SK-N-SH treated with all-trans-retinoic acid at 6 μM for 48 hours (cell line): Measurements from ENCODE around the gene THSD4.

Experiments used
- ATAC-seq: fragments of 200-7000 bp; cut with Tn5 transposase; 3 replicates; pipeline ENCODE4 v1.9.1; 2020; ENCODE audit warnings: mild to moderate bottlenecking, moderate library complexity
- ARNTL ChIP-seq: fragments of 450-650 bp; formaldehyde crosslinking; IDR thresholded peaks from 2 replicates; pipeline ENCODE4 v1.5.0; 2020; ENCODE audit warnings: low read depth, mild to moderate bottlenecking, moderate library complexity, borderline replicate concordance
- ESRRG ChIP-seq: fragments of 250-450 bp; sonication (Bioruptor Pico); IDR thresholded peaks from 2 replicates; pipeline ENCODE4 v1.6.1; 2021; ENCODE audit warnings: mild to moderate bottlenecking
- GLIS3 ChIP-seq: fragments of 250-450 bp; sonication (Bioruptor Pico); IDR thresholded peaks from 2 replicates; pipeline ENCODE4 v1.5.0; 2020; ENCODE audit warnings: mild to moderate bottlenecking, moderate library complexity
- ISL1 ChIP-seq: fragments of 250-450 bp; sonication (Bioruptor Pico); IDR thresholded peaks from 2 replicates; pipeline ENCODE4 v2.1.2; 2022; ENCODE audit warnings: mild to moderate bottlenecking, moderate library complexity
- OSR1 ChIP-seq: fragments of 250-450 bp; sonication (Bioruptor Pico); IDR thresholded peaks from 2 replicates; pipeline ENCODE4 v1.8.0; 2022; ENCODE audit warnings: moderate library complexity, mild to moderate bottlenecking, inconsistent platforms
- PPARA ChIP-seq: fragments of 250-450 bp; sonication (Bioruptor Pico); IDR thresholded peaks from 2 replicates; pipeline ENCODE4 v1.5.0; 2020; ENCODE audit warnings: mild to moderate bottlenecking, borderline replicate concordance
- SNAI2 ChIP-seq: fragments of 250-450 bp; sonication (Bioruptor Pico); IDR thresholded peaks from 2 replicates; pipeline ENCODE4 v1.5.0; 2020; ENCODE audit warnings: mild to moderate bottlenecking, moderate library complexity
- TCF4 ChIP-seq: fragments of 250-450 bp; sonication (Bioruptor Pico); IDR thresholded peaks from 2 replicates; pipeline ENCODE4 v1.8.0; 2021; ENCODE audit warnings: mild to moderate bottlenecking, moderate library complexity, borderline replicate concordance
- ZC3H10 ChIP-seq: fragments of 250-450 bp; sonication (Bioruptor Pico); IDR thresholded peaks from 2 replicates; pipeline ENCODE4 v1.5.1; 2021; ENCODE audit warnings: mild to moderate bottlenecking, moderate library complexity
- ZFP3 ChIP-seq: fragments of 250-450 bp; sonication (Bioruptor Pico); IDR thresholded peaks from 2 replicates; pipeline ENCODE4 v1.5.0; 2020; ENCODE audit warnings: mild to moderate bottlenecking, moderate library complexity
- ZFP30 ChIP-seq: fragments of 450-650 bp; formaldehyde crosslinking; IDR thresholded peaks from 2 replicates; pipeline ENCODE4 v1.5.0; 2022; ENCODE audit warnings: mild to moderate bottlenecking, moderate library complexity
- ZNF565 ChIP-seq: fragments of 450-650 bp; formaldehyde crosslinking; conservative IDR thresholded peaks from 2 replicates; pipeline ENCODE4 v1.5.0; 2020; ENCODE audit warnings: low read depth, mild to moderate bottlenecking, moderate library complexity
- ZNF70 ChIP-seq: fragments of 450-650 bp; formaldehyde crosslinking; IDR thresholded peaks from 2 replicates; pipeline ENCODE4 v1.5.0; 2020; ENCODE audit warnings: mild to moderate bottlenecking, moderate library complexity
- ZNF8 ChIP-seq: fragments of 450-650 bp; formaldehyde crosslinking; IDR thresholded peaks from 2 replicates; pipeline ENCODE4 v1.5.0; 2020; ENCODE audit warnings: mild to moderate bottlenecking, moderate library complexity
- TF ChIP-seq, protein P1 (sequence below): fragments of 250-450 bp; sonication (Bioruptor Pico); IDR thresholded peaks from 2 replicates; pipeline ENCODE4 v1.5.1; 2021; ENCODE audit warnings: mild to moderate bottlenecking, moderate library complexity
- TF ChIP-seq, protein P2 (sequence below): fragments of 250-450 bp; sonication (Bioruptor Pico); IDR thresholded peaks from 2 replicates; pipeline ENCODE4 v1.5.0; 2020; ENCODE audit warnings: mild to moderate bottlenecking, moderate library complexity
- TF ChIP-seq, protein P3 (sequence below): fragments of 250-450 bp; sonication (Bioruptor Pico); IDR thresholded peaks from 2 replicates; pipeline ENCODE4 v1.8.0; 2020; ENCODE audit warnings: mild to moderate bottlenecking, moderate library complexity, borderline replicate concordance
- TF ChIP-seq, protein P4 (sequence below): fragments of 250-450 bp; sonication (Bioruptor Pico); IDR thresholded peaks from 2 replicates; pipeline ENCODE4 v1.5.1; 2020; ENCODE audit warnings: low read depth, mild to moderate bottlenecking, moderate library complexity

Gene THSD4

DNA sequence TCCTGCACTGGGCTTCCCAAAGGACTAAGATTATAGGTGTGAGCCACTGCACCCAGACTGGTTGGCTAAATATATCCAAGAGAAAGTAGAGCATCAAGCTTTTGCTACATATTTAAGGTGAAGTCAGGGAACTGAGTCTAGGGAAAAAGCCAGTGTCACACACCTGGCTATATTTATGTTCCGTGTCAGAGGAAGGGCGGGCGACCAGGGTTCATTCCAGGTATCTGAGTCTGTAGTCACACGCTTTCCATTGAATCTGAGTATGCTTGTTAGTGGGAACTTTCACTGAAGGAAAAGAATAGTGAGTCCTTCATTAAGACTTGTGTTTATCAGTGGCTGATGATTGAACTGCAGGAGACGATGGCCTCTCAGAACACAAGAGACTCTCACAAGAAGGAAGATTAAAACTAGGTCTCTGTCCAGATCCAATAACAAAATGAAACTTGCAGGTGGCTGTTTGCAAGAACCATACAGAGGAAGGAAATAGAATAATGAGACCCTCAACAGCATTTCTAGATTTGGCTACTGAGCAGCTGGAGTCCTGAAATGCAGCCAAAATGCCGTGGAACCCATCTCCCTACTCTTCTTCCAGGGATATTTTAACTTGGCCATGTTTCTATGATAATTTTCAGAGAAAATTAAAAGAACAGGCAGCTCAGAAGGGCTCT lies 276.3 kb downstream of the THSD4 start (continued):
- TF ChIP-seq GLIS3 (CRISPR knock-in tag), result no peak
- no peak for TF ChIP-seq ARNTL (CRISPR knock-in tag)
- no peak for TF ChIP-seq ZNF565

DNA sequence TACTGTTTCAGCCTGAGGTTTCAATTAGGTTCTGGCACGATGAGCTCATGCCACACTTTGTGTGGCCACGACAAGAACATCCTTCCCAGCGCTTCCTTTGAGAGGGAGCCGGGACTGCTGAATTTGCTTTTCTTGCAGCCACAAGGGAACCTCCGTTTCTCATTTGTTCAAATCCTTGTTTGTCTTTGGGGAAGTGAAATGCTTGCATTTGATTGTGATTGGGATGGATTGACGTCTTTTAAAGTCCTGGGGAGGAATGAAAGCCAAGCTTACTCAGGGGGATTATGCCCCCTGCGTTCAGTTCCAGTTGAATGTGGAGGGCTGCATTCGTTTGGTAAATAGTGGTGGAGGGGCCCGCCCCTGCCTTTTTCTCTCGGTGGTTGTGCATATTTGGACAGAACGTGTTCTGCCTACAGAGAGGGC lies 277.6 kb downstream of the THSD4 start:
- no peak for ATAC-seq
- TF ChIP-seq, protein P1, sequence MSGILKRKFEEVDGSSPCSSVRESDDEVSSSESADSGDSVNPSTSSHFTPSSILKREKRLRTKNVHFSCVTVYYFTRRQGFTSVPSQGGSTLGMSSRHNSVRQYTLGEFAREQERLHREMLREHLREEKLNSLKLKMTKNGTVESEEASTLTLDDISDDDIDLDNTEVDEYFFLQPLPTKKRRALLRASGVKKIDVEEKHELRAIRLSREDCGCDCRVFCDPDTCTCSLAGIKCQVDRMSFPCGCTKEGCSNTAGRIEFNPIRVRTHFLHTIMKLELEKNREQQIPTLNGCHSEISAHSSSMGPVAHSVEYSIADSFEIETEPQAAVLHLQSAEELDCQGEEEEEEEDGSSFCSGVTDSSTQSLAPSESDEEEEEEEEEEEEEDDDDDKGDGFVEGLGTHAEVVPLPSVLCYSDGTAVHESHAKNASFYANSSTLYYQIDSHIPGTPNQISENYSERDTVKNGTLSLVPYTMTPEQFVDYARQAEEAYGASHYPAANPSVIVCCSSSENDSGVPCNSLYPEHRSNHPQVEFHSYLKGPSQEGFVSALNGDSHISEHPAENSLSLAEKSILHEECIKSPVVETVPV (CRISPR knock-in tag), result no peak
- TF ChIP-seq TCF4 (no peak), ESRRG (CRISPR knock-in tag) (no peak), PPARA (CRISPR knock-in tag) (no peak), ISL1 (CRISPR knock-in tag) (no peak)

DNA sequence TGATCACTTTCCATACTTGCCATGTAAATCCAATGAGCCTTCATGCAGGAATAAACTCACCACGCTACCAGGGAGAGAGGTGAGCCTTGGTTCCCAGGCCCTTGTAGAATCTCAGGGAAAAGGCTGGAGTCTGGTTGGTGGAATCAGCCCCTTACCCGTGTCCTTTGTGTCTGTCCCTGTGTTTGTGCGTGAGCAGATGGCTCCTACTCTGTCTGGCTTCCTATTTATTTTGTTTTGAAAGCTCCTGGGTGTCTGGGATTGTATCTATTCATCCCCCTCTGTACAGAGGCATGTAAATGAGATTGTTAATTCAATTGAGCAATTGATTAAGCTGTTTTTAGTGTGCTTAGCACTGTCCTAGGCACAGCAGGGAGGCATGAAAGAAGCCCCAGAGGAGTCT lies 278.1 kb downstream of the THSD4 start:
- TF ChIP-seq ZFP3 (CRISPR knock-in tag), result no peak
- no peak for TF ChIP-seq ZC3H10 (CRISPR knock-in tag)
- TF ChIP-seq, protein P1 (CRISPR knock-in tag), result no peak
- TF ChIP-seq ESRRG (CRISPR knock-in tag), result no peak
- TF ChIP-seq, protein P2, sequence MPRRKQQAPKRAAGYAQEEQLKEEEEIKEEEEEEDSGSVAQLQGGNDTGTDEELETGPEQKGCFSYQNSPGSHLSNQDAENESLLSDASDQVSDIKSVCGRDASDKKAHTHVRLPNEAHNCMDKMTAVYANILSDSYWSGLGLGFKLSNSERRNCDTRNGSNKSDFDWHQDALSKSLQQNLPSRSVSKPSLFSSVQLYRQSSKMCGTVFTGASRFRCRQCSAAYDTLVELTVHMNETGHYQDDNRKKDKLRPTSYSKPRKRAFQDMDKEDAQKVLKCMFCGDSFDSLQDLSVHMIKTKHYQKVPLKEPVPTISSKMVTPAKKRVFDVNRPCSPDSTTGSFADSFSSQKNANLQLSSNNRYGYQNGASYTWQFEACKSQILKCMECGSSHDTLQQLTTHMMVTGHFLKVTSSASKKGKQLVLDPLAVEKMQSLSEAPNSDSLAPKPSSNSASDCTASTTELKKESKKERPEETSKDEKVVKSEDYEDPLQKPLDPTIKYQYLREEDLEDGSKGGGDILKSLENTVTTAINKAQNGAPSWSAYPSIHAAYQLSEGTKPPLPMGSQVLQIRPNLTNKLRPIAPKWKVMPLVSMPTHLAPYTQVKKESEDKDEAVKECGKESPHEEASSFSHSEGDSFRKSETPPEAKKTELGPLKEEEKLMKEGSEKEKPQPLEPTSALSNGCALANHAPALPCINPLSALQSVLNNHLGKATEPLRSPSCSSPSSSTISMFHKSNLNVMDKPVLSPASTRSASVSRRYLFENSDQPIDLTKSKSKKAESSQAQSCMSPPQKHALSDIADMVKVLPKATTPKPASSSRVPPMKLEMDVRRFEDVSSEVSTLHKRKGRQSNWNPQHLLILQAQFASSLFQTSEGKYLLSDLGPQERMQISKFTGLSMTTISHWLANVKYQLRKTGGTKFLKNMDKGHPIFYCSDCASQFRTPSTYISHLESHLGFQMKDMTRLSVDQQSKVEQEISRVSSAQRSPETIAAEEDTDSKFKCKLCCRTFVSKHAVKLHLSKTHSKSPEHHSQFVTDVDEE (CRISPR knock-in tag), result no peak
- no peak for TF ChIP-seq SNAI2 (CRISPR knock-in tag)
- TF ChIP-seq PPARA (CRISPR knock-in tag), result no peak
- no peak for TF ChIP-seq ZNF8
- TF ChIP-seq ZFP30 (CRISPR knock-in tag), result no peak
- TF ChIP-seq OSR1 (CRISPR knock-in tag), result no peak
- TF ChIP-seq, protein P3, sequence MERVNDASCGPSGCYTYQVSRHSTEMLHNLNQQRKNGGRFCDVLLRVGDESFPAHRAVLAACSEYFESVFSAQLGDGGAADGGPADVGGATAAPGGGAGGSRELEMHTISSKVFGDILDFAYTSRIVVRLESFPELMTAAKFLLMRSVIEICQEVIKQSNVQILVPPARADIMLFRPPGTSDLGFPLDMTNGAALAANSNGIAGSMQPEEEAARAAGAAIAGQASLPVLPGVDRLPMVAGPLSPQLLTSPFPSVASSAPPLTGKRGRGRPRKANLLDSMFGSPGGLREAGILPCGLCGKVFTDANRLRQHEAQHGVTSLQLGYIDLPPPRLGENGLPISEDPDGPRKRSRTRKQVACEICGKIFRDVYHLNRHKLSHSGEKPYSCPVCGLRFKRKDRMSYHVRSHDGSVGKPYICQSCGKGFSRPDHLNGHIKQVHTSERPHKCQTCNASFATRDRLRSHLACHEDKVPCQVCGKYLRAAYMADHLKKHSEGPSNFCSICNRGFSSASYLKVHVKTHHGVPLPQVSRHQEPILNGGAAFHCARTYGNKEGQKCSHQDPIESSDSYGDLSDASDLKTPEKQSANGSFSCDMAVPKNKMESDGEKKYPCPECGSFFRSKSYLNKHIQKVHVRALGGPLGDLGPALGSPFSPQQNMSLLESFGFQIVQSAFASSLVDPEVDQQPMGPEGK (CRISPR knock-in tag), result no peak
- no peak for TF ChIP-seq GLIS3 (CRISPR knock-in tag)
- TF ChIP-seq ARNTL (CRISPR knock-in tag), result no peak
- TF ChIP-seq, protein P4, sequence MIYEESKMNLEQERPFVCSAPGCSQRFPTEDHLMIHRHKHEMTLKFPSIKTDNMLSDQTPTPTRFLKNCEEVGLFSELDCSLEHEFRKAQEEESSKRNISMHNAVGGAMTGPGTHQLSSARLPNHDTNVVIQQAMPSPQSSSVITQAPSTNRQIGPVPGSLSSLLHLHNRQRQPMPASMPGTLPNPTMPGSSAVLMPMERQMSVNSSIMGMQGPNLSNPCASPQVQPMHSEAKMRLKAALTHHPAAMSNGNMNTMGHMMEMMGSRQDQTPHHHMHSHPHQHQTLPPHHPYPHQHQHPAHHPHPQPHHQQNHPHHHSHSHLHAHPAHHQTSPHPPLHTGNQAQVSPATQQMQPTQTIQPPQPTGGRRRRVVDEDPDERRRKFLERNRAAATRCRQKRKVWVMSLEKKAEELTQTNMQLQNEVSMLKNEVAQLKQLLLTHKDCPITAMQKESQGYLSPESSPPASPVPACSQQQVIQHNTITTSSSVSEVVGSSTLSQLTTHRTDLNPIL (CRISPR knock-in tag), result no peak
- TF ChIP-seq TCF4, result no peak
- TF ChIP-seq ZNF70 (CRISPR knock-in tag), result no peak
- no peak for TF ChIP-seq ZNF565
- TF ChIP-seq ISL1 (CRISPR knock-in tag), result no peak
- TF ChIP-seq, all 23 proteins: peak for 0
- no peak for ATAC-seq

DNA sequence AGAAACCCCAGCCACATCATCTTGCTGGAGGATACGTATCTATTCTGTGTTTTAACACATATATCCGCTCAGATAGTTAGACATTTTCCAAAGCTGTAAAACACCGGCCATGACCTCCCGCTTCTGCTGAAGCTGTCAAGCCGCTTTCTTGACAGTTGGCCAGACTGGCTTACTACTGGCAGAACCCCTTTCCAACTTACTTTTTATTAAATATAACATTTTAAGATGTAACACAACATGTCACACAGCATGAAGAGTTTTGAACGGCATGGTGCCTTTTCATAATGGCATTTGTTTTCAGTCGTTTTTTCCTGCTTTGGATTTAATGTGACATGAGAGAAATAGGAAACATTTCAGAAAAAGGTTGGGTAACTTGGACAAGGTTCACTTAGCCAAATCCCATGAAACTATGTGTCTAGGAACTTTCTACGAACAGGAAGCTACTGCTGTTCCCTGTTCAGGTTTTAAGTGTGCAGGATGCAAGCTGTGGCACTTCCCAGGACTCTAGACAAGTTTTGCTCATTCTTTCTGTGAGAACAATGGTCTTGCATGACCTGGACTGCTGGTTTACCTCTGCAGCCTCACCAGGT lies 281.4 kb downstream of the THSD4 start:
- ATAC-seq, result no peak
- TF ChIP-seq ZNF70 (CRISPR knock-in tag) (no peak), TCF4 (no peak), ARNTL (CRISPR knock-in tag) (no peak), OSR1 (CRISPR knock-in tag) (no peak), ZFP30 (CRISPR knock-in tag) (no peak), PPARA (CRISPR knock-in tag) (no peak), ZC3H10 (CRISPR knock-in tag) (no peak)
- TF ChIP-seq, protein P2 (CRISPR knock-in tag), result no peak
- TF ChIP-seq, protein P1 (CRISPR knock-in tag), result no peak
- TF ChIP-seq, protein P4 (CRISPR knock-in tag), result no peak
